ENCODE measurements around the gene SLC13A4.
"Not testable (repeated sequence)": the region's sequence is repeated elsewhere in the genome, so short reads cannot be mapped to it uniquely, and the experiment has no call there.

SLC13A4 gene

GRCh38 chr7:135690566-135690965, 37.4 kb downstream of the SLC13A4 start:
- no peak for DNase-seq

- DNase-seq = no peak
Measured at GRCh38 chr7:135687466-135687865, 40.5 kb downstream of the SLC13A4 start.

- no peak for DNase-seq
Measured at GRCh38 chr7:135685306-135686084, 42.5 kb downstream of the SLC13A4 start.

- no peak for DNase-seq
Measured at GRCh38 chr7:135684699-135685098, 43.3 kb downstream of the SLC13A4 start.

- no peak for DNase-seq
Measured at GRCh38 chr7:135684136-135684535, 43.9 kb downstream of the SLC13A4 start.

GRCh38 chr7:135683609-135684008, 44.4 kb downstream of the SLC13A4 start:
- no peak for DNase-seq

GRCh38 chr7:135682191-135682590, 45.8 kb downstream of the SLC13A4 start:
- no peak for DNase-seq

- no peak for DNase-seq
Measured at GRCh38 chr7:135681762-135682161, 46.2 kb downstream of the SLC13A4 start.

GRCh38 chr7:135678612-135679575, 49.1 kb downstream of the SLC13A4 start:
- DNase-seq = no peak

GRCh38 chr7:135673360-135673706, 54.7 kb downstream of the SLC13A4 start:
- DNase-seq = no peak

GRCh38 chr7:135672560-135673359, 55.2 kb downstream of the SLC13A4 start:
- peak; percentile 34 to 38 for DNase-seq

- DNase-seq = peak in 1 of 2 donors; percentile 6
Measured at GRCh38 chr7:135670179-135670578, 57.8 kb downstream of the SLC13A4 start.

- DNase-seq = no peak
Measured at GRCh38 chr7:135669774-135670173, 58.2 kb downstream of the SLC13A4 start.

- DNase-seq = not testable (repeated sequence)
Measured at GRCh38 chr7:135668852-135669395, 59.1 kb downstream of the SLC13A4 start.

- not testable (repeated sequence) for DNase-seq
Measured at GRCh38 chr7:135667626-135668025, 60.4 kb downstream of the SLC13A4 start.

GRCh38 chr7:135666846-135667245, 61.1 kb downstream of the SLC13A4 start:
- peak; percentile 83 to 86 for DNase-seq

GRCh38 chr7:135666156-135666555, 61.8 kb downstream of the SLC13A4 start:
- no peak for DNase-seq

- no peak for DNase-seq
Measured at GRCh38 chr7:135665042-135665441, 62.9 kb downstream of the SLC13A4 start.

- peak in 1 of 2 donors; percentile 15 for DNase-seq
Measured at GRCh38 chr7:135664046-135664589, 63.9 kb downstream of the SLC13A4 start.

GRCh38 chr7:135662373-135663114, 65.4 kb downstream of the SLC13A4 start, which contains the start of gene STMP1:
Gene STMP1, plus strand, starts transcription at chr7:135662514.
- peak; percentile 97 for DNase-seq

GRCh38 chr7:135662123-135662372, 65.9 kb downstream of the SLC13A4 start:
- DNase-seq = no peak

Data from inflammatory macrophage (primary cell).